K562 (cell line): ENCODE results near the gene PTPRF. TPM values are rescaled to one million over a fixed set of nuclear protein-coding genes. Genes with fewer than 3 reads are reported as not detected.

Experiments
- ATAC-seq: fragments of 200-7000 bp; cut with Tn5 transposase; 3 replicates; pipeline ENCODE4 v1.9.1; 2020; ENCODE audit warnings: moderate library complexity
- BruUV-seq: library from RNA; stranded (reverse); fragments of 400-500 nt; replicated peaks from 2 replicates; lab custom pipeline; 2021; lab: Mats Ljungman, UMichigan
- CTCF ChIA-PET: fragments of 300-600 bp; formaldehyde crosslinking; extraction: SDS; loops from one replicate; lab custom pipeline; 2021; ENCODE audit warnings: low intra/inter-chr PET ratio; lab: Yijun Ruan, JAX
- POLR2A ChIA-PET: fragments of 300-600, 350-650 bp; sonication (Branson Sonifier 250); formaldehyde crosslinking; extraction: SDS; loops from one replicate; lab custom pipeline; 2021; ENCODE audit warnings: antibody characterized with exemption, inconsistent platforms; lab: Yijun Ruan, JAX
- DNase-seq, 4 experiments: peaks; one replicate each; pipeline versions ENCODE4 v3.0.0 to v3.0.0-alpha.2; 2011 to 2018; ENCODE audit warnings: low spot score in 3 of 4, mixed read lengths in 3 of 4; ENCODE audit errors: extremely low read depth in 1 of 4
- FAIRE-seq: peaks from 2 replicates; lab custom pipeline; 2011; peaks lifted over from hg19 to GRCh38; lab: Jason Lieb, UNC
- H2AFZ ChIP-seq: 2 replicates; pipeline ENCODE4 v1.6.0; 2011; ENCODE audit warnings: low read depth, low read length, control low read depth, inconsistent platforms
- H3K27ac ChIP-seq: fragments of 200-600 bp; 3 replicates; pipeline ENCODE4 v1.8.0; 2011; ENCODE audit warnings: low read depth, mild to moderate bottlenecking, control low read depth, inconsistent platforms, low read length, moderate library complexity, mixed read lengths; ENCODE audit errors: extremely low read depth
- H3K27me3 ChIP-seq, 2 experiments: fragments of 300-600 bp in 1 of 2; 2 replicates in 1 of 2; 3 replicates in 1 of 2; pipeline versions ENCODE4 v1.6.0 to v1.8.0; 2011; ENCODE audit warnings: inconsistent platforms in 2 of 2, low read length in 2 of 2, mild to moderate bottlenecking in 1 of 2, mixed read lengths in 1 of 2, moderate library complexity in 1 of 2; ENCODE audit not compliant: control insufficient read depth in 2 of 2, insufficient read depth in 2 of 2
- H3K36me3 ChIP-seq: fragments of 300-600 bp; 3 replicates; pipeline ENCODE4 v1.8.0; 2011; ENCODE audit warnings: mild to moderate bottlenecking, low read length, inconsistent platforms; ENCODE audit not compliant: control insufficient read depth, insufficient read depth
- H3K4me1 ChIP-seq, 2 experiments: fragments of 200-600 bp in 1 of 2; replicated peaks in 1 of 2; 2 replicates in 1 of 2; 3 replicates in 1 of 2; pipeline versions ENCODE4 v1.5.1 to v1.8.0; 2011; ENCODE audit warnings: inconsistent platforms in 2 of 2, low read length in 2 of 2, mild to moderate bottlenecking in 1 of 2, mixed read lengths in 1 of 2, moderate library complexity in 1 of 2; ENCODE audit not compliant: control insufficient read depth in 2 of 2, insufficient read depth in 2 of 2
- H3K4me2 ChIP-seq: 2 replicates; pipeline ENCODE4 v1.6.1; 2011; ENCODE audit warnings: low read length, control low read depth, inconsistent platforms, mixed read lengths; ENCODE audit not compliant: insufficient read depth
- H3K4me3 ChIP-seq: fragments of 200-600 bp; sonication (generic), shearing (Covaris generic); 2 replicates; pipeline ENCODE4 v1.5.1; 2016; ENCODE audit warnings: control low read depth, inconsistent platforms
- H3K79me2 ChIP-seq: fragments of 200-600 bp; 3 replicates; pipeline ENCODE4 v1.8.0; 2011; ENCODE audit warnings: low read length, inconsistent platforms; ENCODE audit not compliant: control insufficient read depth, insufficient read depth
- H3K9ac ChIP-seq, 2 experiments: 2 replicates each; pipeline versions ENCODE4 v1.6.0 to v1.6.1; 2011; ENCODE audit warnings: low read depth in 2 of 2, low read length in 2 of 2, control low read depth in 1 of 2, inconsistent platforms in 1 of 2, mild to moderate bottlenecking in 1 of 2, mixed read lengths in 1 of 2; ENCODE audit not compliant: insufficient read depth in 1 of 2
- H3K9me1 ChIP-seq: one replicate; pipeline ENCODE4 v1.6.0; 2011; ENCODE audit warnings: inconsistent platforms, mild to moderate bottlenecking, low read length, moderate library complexity; ENCODE audit not compliant: control insufficient read depth, insufficient read depth
- H3K9me3 ChIP-seq: replicated peaks from 2 replicates; pipeline ENCODE4 v1.5.1; 2011; ENCODE audit warnings: low read depth, low read length, inconsistent platforms; ENCODE audit not compliant: control insufficient read depth, insufficient read depth
- H4K20me1 ChIP-seq: replicated peaks from 2 replicates; pipeline ENCODE4 v1.6.1; 2011; ENCODE audit warnings: low read length, inconsistent platforms, mixed read lengths; ENCODE audit not compliant: control insufficient read depth, insufficient read depth
- JUND ChIP-seq, 2 experiments: IDR thresholded peaks; 2 replicates in 1 of 2; 3 replicates in 1 of 2; pipeline ENCODE4 v1.6.1; 2011; ENCODE audit warnings: borderline replicate concordance in 2 of 2, low read depth in 2 of 2, low read length in 2 of 2, improper control_type of control experiment in 1 of 2, missing biosample characterization in 1 of 2, missing genetic modification characterization in 1 of 2, missing genetic modification reagents in 1 of 2
- KHSRP ChIP-seq: fragments of 450-650 bp; IDR thresholded peaks from 2 replicates; pipeline ENCODE4 v1.6.1; 2017
- NCOR1 ChIP-seq: fragments of 450-650 bp; IDR thresholded peaks from 2 replicates; pipeline ENCODE4 v1.6.1; 2016; ENCODE audit warnings: mild to moderate bottlenecking, moderate library complexity
- NR1H2 ChIP-seq: sonication (generic); formaldehyde crosslinking; IDR thresholded peaks from 2 replicates; pipeline ENCODE4 v1.4.0; 2020; ENCODE audit warnings: mild to moderate bottlenecking, missing genetic modification reagents
- NR2C2 ChIP-seq, 2 experiments: fragments of 200-800 bp in 1 of 2; sonication (Bioruptor generic) in 1 of 2; sonication (generic) in 1 of 2; formaldehyde crosslinking in 1 of 2; IDR thresholded peaks; 2 replicates each; pipeline versions ENCODE4 v1.6.1 to v1.8.0; 2016 to 2022; ENCODE audit warnings: mild to moderate bottlenecking in 1 of 2, missing compliant biosample characterization in 1 of 2, missing genetic modification characterization in 1 of 2, missing genetic modification reagents in 1 of 2
- ZBTB17 ChIP-seq: fragments of 450-650 bp; formaldehyde crosslinking; IDR thresholded peaks from 2 replicates; pipeline ENCODE4 v1.4.0; 2020; ENCODE audit warnings: mild to moderate bottlenecking
- ZBTB7A ChIP-seq: IDR thresholded peaks from 2 replicates; pipeline ENCODE4 v1.6.1; 2011; ENCODE audit warnings: low read depth, mild to moderate bottlenecking, low read length, moderate library complexity, borderline replicate concordance; ENCODE audit not compliant: control insufficient read depth
- ZNF586 ChIP-seq: fragments of 450-650 bp; formaldehyde crosslinking; conservative IDR thresholded peaks from 2 replicates; pipeline ENCODE4 v1.4.0; 2020; ENCODE audit warnings: mild to moderate bottlenecking, moderate library complexity
- WGBS: fragments of 100-300 bp; shearing (Covaris generic); methylation state at CpG from one replicate; pipeline ENCODE4 v1.1.6; 2016; ENCODE audit warnings: low coverage, mixed read lengths; ENCODE audit not compliant: insufficient coverage; ENCODE audit errors: missing lambda C conversion rate; 5-methylcytosine and 5-hydroxymethylcytosine counted together
- in situ Hi-C: fragments of 300-500 bp; cut with MboI; formaldehyde crosslinking; loops from 4 replicates; pipeline ENCODE4 v1.15.0; 2018; ENCODE audit warnings: inconsistent platforms, mixed read lengths
- intact Hi-C: fragments of 100-400 bp; cut with micrococcal nuclease; formaldehyde crosslinking; loops from 2 replicates; pipeline ENCODE4 v1.14.2; 2022
- polyA plus RNA-seq, 8 experiments: library from polyadenylated mRNA; depleted of rRNA in 4 of 8; stranded (reverse) in 5 of 8; unstranded in 3 of 8; fragments of >200 nt; fragmentation: Nextera tagmentation in 2 of 8; fragmentation: Illumina TruSeq in 1 of 8; extraction: Ambion mirVana in 2 of 8; extraction: Trizol in 1 of 8; gene quantifications; 2 replicates each; pipeline versions ENCODE4 v1.2.1 to v1.2.3, GENCODE V29; 2011 to 2014; ENCODE audit warnings: inconsistent platforms in 1 of 8, missing spikeins in 1 of 8
- total RNA-seq, 7 experiments: library from RNA; depleted of rRNA in 6 of 7; stranded (reverse); fragments of >200 nt in 6 of 7; fragmentation: Illumina TruSeq in 2 of 7; extraction: Trizol in 2 of 7; gene quantifications; 2 replicates each; pipeline versions ENCODE4 v1.2.1 to v1.2.3, GENCODE V29; 2011 to 2021; ENCODE audit warnings: low replicate concordance in 1 of 7

PTPRF gene
- total and polyA plus RNA-seq, 9 of the 15 experiments (the other 6 are each of a cell fraction or from before 2014, with no cell fraction given) = 0.13 to 4.3 (median 1.1) TPM

DNA sequence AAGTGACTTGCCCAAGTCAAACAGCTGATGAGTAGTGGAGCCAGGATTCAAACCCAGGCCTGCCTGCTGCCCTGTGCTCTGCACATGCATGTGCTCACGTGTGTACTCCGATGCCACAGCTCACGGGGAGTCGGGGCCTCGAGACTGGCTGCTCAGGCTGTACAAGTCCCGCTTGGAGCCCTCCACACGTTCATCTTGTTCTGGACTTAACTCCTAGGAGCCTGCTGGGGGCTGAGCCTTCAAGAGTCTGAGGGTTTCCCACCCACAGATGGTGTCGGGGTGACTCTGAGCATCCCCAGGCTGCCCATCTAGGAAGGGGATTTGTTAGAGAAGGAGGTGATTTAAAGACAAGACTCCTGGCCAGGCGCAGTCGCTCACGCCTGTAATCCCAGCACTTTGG, 83.5 kb downstream of the PTPRF start:
- Histone ChIP-seq H2AFZ (no peak overlapping the region), H3K36me3 (no peaks in the 10 kb centered on the region), H3K27me3 (peaks cover 63 to 96% of the 10 kb centered on the region in 2 experiments), H4K20me1 (peaks cover 46% of the 10 kb centered on the region), H3K4me3 (no peak overlapping the region), H3K4me1 (peaks cover 0 to 2% of the 10 kb centered on the region in 2 experiments; a peak in 1 of 5 replicates), H3K9me3 (no peaks in the 10 kb centered on the region), H3K79me2 (no peaks in the 10 kb centered on the region), H3K9me1 (no peaks in the 10 kb centered on the region), H3K27ac (no peak overlapping the region)
- intact Hi-C loops (no loop called here), in situ Hi-C loops (no loop called here)
- DNase-seq = no peak
- 5% methylated on average over 11 of the region's 11 CpGs for WGBS
- BruUV-seq = no TSS peak
- ATAC-seq = no peak
- no peak for TF ChIP-seq NCOR1
- TF ChIP-seq, all 486 proteins: peak for 0
- no peak overlapping the region for H3K4me2 ChIP-seq
- POLR2A ChIA-PET = interaction anchor here (0.8 kb wide), 1 partner anchor 30 kb away, joined by 3 read pairs; no protein-coding TSS in a partner anchor
- CTCF ChIA-PET = no interaction called here
- FAIRE-seq = no peak
- H3K9ac ChIP-seq = no peak overlapping the region

GRCh38 chr1:43614891-43615290, 84.2 kb downstream of the PTPRF start:
- Histone ChIP-seq H3K79me2 (no peaks in the 10 kb centered on the region), H3K9ac (no peak overlapping the region), H3K4me2 (no peak overlapping the region)
- no peak; the same call in 2 of the 3 replicates for ATAC-seq
- POLR2A ChIA-PET = no interaction called here
- FAIRE-seq = no peak
- TF ChIP-seq ZBTB17 = no peak
- no peak for TF ChIP-seq NR2C2 (CRISPR knock-in tag; IDR thresholded peaks at IDR 0.05)
- no peak for TF ChIP-seq NR2C2 (tag; IDR thresholded peaks at IDR 0.05)
- TF ChIP-seq ZNF586 (CRISPR knock-in tag) = no peak
- TF ChIP-seq ZBTB7A = no peak
- TF ChIP-seq JUND (IDR thresholded peaks at IDR 0.05; ENCODE audit: borderline replicate concordance, low read depth, low read length) = no peak
- TF ChIP-seq JUND (tag; IDR thresholded peaks at IDR 0.05; ENCODE audit: borderline replicate concordance, low read depth, low read length) = no peak
- TF ChIP-seq KHSRP = no peak
- no peak for TF ChIP-seq NR1H2 (CRISPR knock-in tag)
- TF ChIP-seq, all 486 proteins: peak for 0
- Histone ChIP-seq H3K36me3 (no peaks in the 10 kb centered on the region), H4K20me1 (peaks cover 40% of the 10 kb centered on the region), H3K9me3 (no peaks in the 10 kb centered on the region), H3K9me1 (no peaks in the 10 kb centered on the region), H3K27ac (no peak overlapping the region), H3K4me1 (peaks cover 0 to 6% of the 10 kb centered on the region in 2 experiments; a peak in 1 of 5 replicates), H3K27me3 (peaks cover 65 to 96% of the 10 kb centered on the region in 2 experiments), H3K4me3 (no peak overlapping the region), H2AFZ (no peak overlapping the region)
- CTCF ChIA-PET = no interaction called here
- no TSS peak for BruUV-seq
- intact Hi-C loops = no loop called here
- in situ Hi-C loops = no loop called here
- DNase-seq = no peak
- 17% methylated on average over 6 of the region's 6 CpGs for WGBS
